SH-SY5Y (cell line): Measurements from ENCODE around the gene HS3ST5.

Experiments used
- GATA2 ChIP-seq: IDR thresholded peaks from 2 replicates; pipeline ENCODE4 v1.6.1; 2011; ENCODE audit warnings: mild to moderate bottlenecking, low read depth, low read length
- GATA3 ChIP-seq: IDR thresholded peaks from 2 replicates; pipeline ENCODE4 v1.6.1; 2011; ENCODE audit warnings: low read depth, mild to moderate bottlenecking, low read length, moderate library complexity

DNA sequence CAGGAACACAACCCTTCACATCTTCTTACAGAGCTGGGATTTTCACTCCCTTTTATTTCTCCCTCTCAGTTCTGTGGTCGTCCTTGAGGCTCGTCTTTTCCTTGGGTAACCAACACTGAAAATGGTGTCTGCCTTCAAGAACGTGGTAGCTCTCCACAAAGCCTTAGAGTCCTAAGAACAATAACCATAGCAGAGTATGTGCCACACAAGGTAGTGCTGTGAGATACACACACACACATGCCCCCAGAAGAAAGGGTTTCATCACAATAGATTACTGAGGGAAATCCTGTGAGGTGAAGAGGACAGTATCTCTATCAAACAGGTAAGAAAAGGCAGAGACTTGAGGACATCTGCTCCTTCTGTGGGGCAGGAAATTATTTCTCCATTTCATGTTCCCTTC lies 267.0 kb downstream of the HS3ST5 start:
- TF ChIP-seq GATA2 (no peak), GATA3 (no peak)
